HG03066 (cell line): ENCODE measurements around the gene RMP24.
"Not testable (repeated sequence)": the region's sequence is repeated elsewhere in the genome, so short reads cannot be mapped to it uniquely, and the experiment has no call there.

ENCODE experiments used
- ATAC-seq: cut with Tn5 transposase; IDR thresholded peaks from one replicate; pipeline ENCODE4 v1.9.1; 2021; ENCODE audit warnings: low read depth; ENCODE audit not compliant: unreplicated experiment

The RMP24 gene

GRCh38 chr18:35964319-35964718, 8.2 kb upstream of the RMP24 start:
- ATAC-seq, result no peak

DNA sequence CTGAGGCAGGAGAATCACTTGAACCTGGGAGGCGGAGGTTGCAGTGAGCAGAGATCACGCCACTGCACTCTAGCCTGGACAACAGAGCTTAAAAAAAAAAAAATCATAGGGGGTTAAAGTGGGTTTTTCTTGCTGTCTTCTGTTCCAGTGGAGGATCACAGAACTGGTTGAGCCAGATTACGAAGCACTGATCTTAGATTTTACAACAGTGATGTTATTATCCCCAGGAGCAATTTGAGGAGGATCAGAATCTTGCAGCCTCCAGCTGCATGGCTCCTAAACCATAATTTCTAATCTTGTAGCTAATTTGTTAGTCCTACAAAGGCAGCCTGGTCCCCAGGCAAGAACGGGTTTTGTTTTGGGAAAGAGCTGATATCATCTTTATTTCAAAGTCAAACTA, 4.6 kb upstream of the RMP24 start:
- ATAC-seq, result not testable (repeated sequence)

DNA sequence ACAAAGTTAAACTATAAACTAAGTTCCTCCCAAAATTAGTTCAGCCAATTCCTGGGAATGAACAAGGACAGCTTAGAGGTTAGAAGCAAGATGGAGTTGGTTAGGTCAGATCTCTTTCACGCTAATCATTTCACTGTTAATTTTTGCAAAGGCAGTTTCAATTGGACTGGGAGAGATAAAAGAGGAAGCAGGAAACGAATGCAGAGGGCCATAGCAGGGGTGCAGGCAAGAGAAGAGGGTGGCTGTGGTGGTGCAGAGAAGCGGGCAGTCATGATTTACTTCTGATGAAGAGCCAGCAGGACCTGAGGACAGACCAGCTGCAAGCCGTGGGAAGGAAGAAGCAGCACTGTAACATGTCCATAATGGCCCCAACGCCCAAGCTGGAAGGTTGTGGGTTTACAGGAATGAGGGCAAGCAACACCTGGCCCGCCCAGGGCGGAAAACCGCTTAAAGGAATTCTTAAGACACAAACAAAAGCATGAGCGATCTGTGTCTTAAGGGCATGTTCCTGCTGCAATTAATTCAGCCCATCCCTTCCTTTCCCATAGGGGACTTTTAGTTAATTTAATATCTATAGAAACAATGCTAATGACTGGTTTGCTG, 4.1 kb upstream of the RMP24 start:
- no peak for ATAC-seq

GRCh38 chr18:35969676-35970075, 2.8 kb upstream of the RMP24 start:
- ATAC-seq, result no peak

DNA sequence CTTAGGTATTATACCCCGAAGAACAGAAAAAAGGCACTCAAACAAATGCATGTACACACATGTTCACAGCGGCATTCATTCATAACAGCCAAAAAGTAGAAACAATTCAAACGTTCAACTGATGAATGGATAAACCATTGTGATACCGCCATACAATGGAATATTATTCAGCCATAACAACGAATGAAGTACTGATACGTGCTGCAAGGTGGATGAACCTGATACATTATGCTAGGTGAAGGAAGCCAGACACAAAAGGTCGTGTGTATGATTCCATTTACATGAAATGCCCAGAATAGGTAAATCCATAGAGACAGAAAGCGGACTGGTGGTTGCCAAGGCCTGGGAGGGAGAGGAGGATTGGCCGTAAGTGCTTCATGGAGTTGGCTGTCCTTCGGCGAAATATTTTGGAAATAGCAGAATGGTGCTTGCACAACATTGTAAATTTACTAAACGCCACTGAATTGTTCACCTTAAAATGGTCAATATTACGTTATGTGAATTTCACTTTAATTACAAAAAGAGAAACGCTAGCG, 750 bp upstream of the RMP24 start:
- peak; percentile 7 for ATAC-seq

GRCh38 chr18:35973650-35974049, 1.2 kb downstream of the RMP24 start:
- no peak for ATAC-seq

- ATAC-seq, result no peak
Observed at GRCh38 chr18:35974181-35974580, 1.7 kb downstream of the RMP24 start.

- no peak for ATAC-seq
Observed at GRCh38 chr18:35979112-35979511, 6.6 kb downstream of the RMP24 start.

GRCh38 chr18:35982409-35983114, 10.1 kb downstream of the RMP24 start:
- no peak for ATAC-seq

- no peak for ATAC-seq
Observed at GRCh38 chr18:35983147-35983546, 10.7 kb downstream of the RMP24 start.

DNA sequence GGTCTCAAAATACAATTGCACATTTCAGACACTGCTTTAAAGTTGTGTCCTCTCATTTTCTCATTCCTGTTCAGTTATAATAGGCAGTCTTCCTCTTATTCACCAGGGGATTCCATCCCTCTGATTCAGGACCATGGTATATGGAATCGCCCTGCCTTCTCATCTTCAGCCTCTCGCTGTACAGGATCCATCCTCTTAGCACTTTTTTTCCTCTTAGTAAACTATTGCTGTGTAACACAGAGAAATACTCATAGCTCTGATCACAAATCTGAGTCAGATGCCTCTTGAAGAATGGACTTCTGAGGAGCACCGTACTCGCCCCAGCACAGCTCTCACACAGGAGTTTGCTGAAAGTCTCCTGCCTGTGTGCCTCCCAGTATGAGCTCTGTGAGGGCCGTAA, 11.3 kb downstream of the RMP24 start:
- no peak for ATAC-seq

DNA sequence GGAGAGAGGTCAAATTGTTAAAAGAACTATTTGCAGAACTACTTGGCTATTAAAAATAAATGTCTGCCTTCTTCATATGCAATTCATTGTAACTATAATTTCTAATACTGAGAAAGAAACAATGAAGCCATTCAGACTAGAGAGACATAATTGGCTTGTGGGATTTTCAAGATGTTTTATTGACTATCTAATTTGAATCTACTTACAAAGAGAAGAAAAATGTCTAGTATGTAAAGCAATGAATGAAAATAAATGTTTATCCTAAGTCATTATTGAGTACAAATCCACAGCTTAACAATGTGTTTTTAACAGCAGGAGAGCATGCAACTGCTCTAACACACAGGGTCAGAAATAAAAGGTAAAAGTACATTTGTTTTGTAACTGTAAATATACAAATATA, 19.2 kb downstream of the RMP24 start:
- ATAC-seq, result no peak

GRCh38 chr18:35993013-35993412, 20.5 kb downstream of the RMP24 start:
- no peak for ATAC-seq

- no peak for ATAC-seq
Observed at GRCh38 chr18:35998967-35999366, 26.5 kb downstream of the RMP24 start.

GRCh38 chr18:35999925-36000324, 27.4 kb downstream of the RMP24 start:
- ATAC-seq, result no peak

DNA sequence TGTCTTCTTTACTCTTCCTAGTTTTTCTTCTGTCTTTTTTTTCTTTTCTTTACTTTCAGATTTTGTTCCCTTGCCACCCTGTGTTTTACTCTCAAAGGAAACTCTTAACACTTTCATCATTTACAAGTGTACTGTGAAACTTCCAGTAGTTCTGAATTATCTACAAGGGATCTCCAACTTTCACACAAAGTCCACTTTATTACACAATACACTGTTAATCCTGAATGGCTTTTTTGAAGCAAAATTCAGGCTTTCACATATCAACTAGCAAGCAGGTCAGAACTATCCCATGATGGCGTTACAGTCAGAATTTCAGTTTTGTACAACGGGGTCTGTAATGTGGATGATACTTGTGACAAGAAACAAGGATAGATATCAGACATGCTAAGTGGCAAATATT, 34.5 kb downstream of the RMP24 start:
- ATAC-seq, result no peak

GRCh38 chr18:36009214-36009613, 36.7 kb downstream of the RMP24 start:
- no peak for ATAC-seq

- no peak for ATAC-seq
Observed at GRCh38 chr18:36012891-36013290, 40.4 kb downstream of the RMP24 start.

DNA sequence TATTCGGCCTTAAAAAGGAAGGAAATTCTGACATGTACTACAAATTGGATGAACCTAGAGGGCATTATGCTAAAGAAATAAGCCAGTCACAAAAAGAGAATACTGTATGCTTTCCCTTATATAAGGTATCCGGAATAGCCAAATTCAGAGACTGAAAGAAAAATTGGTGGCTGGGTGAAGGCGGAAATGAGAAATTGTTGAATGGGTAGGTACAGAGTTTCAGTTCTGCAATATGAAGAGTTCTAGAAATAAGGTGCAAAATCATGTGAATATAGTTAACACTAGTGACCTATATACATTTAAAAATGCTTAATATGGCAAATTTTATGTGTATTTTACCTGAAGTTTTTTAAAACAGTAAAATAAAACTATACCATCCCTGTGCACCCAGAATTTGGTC, 43.1 kb downstream of the RMP24 start:
- peak; percentile 96 for ATAC-seq

GRCh38 chr18:36017232-36017631, 44.8 kb downstream of the RMP24 start:
- no peak for ATAC-seq

GRCh38 chr18:36020174-36020711, 47.8 kb downstream of the RMP24 start:
- no peak for ATAC-seq

DNA sequence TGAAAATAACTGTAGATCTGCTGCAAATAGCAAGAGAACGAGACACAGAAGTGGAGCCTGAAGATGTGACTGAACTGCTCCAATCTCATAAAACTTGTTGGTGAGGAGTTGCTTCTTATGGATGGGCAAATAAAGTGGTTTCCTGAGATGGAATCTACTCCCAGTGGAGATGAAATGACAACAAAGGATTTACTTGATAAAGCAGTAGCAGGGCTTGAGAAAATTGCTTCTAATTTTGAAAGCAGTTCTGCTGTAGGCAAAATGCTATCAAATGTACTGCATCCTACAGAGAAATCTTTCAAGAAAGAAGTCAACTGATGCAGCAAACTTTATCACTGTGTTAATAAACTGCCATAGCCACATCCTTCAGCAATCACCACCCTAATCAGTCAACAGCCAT, 50.9 kb downstream of the RMP24 start:
- no peak for ATAC-seq
